ENCODE data around the gene COG6. TPM values are rescaled to one million over a fixed set of nuclear protein-coding genes. Genes with fewer than 3 reads are reported as not detected.

Gene COG6
- total RNA-seq, 1 donor from 2014 or later = 67.0 TPM

DNA sequence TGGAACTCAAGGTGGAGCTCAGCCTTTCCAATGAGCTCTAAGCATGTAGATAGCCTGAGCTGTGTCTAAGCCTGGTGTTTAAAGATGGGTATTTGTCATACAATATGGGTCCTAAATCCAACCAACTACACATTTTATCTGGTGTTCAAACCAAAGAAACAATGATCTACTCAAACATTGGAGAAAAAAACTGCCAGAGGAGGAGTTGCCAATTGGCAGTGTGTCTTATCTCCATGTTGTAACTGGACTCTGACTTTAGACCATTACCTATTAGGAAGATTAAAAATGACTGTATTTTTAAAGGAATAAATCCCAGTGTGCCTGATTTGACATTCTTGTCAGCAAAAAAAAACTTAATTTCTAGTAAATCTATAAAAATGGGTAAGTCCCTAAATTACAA lies 96.3 kb downstream of the COG6 start:
- no peak overlapping the region for H3K4me2 ChIP-seq (ENCODE audit: low read length)
- no peaks in the 10 kb centered on the region for H4K20me1 ChIP-seq (ENCODE audit: insufficient read depth, low read length)
- H3K9ac ChIP-seq (ENCODE audit: low read length) = no peak overlapping the region
- Mint-ChIP-seq H3K36me3 (ENCODE audit: low read depth, unreplicated experiment) (peaks cover 13% of the 10 kb centered on the region), H3K4me1 (ENCODE audit: low read depth, unreplicated experiment) (no peaks in the 10 kb centered on the region), H3K4me3 (ENCODE audit: unreplicated experiment) (no peak overlapping the region), H3K27ac (ENCODE audit: unreplicated experiment) (no peak overlapping the region), H3K27me3 (ENCODE audit: low read depth, unreplicated experiment) (no peaks in the 10 kb centered on the region), H3K9me3 (ENCODE audit: unreplicated experiment) (no peaks in the 10 kb centered on the region)
- DNase-seq (ENCODE audit: low read depth) = no peak
- H2AFZ ChIP-seq (ENCODE audit: low read depth, low read length) = no peak overlapping the region
- H3K79me2 ChIP-seq (ENCODE audit: insufficient read depth, low read length) = no peaks in the 10 kb centered on the region
- H3K36me3 ChIP-seq (ENCODE audit: insufficient read depth, low read length) = no peaks in the 10 kb centered on the region
- FAIRE-seq = no peak
- H3K9me3 ChIP-seq (ENCODE audit: insufficient read depth, low read depth, low read length) = no peaks in the 10 kb centered on the region
- H3K4me3 ChIP-seq (ENCODE audit: insufficient read depth, low read depth, low read length) = no peak overlapping the region
- H3K27ac ChIP-seq (ENCODE audit: low read depth, low read length) = no peak overlapping the region
- H3K27me3 ChIP-seq (ENCODE audit: insufficient read depth, low read length) = no peaks in the 10 kb centered on the region
- no peaks in the 10 kb centered on the region for H3K4me1 ChIP-seq (ENCODE audit: insufficient read depth, low read length)
- no peak for TF ChIP-seq EZH2 (IDR thresholded peaks at IDR 0.05; ENCODE audit: insufficient read depth, low read length)
- TF ChIP-seq, protein P1, sequence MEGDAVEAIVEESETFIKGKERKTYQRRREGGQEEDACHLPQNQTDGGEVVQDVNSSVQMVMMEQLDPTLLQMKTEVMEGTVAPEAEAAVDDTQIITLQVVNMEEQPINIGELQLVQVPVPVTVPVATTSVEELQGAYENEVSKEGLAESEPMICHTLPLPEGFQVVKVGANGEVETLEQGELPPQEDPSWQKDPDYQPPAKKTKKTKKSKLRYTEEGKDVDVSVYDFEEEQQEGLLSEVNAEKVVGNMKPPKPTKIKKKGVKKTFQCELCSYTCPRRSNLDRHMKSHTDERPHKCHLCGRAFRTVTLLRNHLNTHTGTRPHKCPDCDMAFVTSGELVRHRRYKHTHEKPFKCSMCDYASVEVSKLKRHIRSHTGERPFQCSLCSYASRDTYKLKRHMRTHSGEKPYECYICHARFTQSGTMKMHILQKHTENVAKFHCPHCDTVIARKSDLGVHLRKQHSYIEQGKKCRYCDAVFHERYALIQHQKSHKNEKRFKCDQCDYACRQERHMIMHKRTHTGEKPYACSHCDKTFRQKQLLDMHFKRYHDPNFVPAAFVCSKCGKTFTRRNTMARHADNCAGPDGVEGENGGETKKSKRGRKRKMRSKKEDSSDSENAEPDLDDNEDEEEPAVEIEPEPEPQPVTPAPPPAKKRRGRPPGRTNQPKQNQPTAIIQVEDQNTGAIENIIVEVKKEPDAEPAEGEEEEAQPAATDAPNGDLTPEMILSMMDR (IDR thresholded peaks at IDR 0.05; ENCODE audit: insufficient read depth, low read depth, low read length) = no peak

DNA sequence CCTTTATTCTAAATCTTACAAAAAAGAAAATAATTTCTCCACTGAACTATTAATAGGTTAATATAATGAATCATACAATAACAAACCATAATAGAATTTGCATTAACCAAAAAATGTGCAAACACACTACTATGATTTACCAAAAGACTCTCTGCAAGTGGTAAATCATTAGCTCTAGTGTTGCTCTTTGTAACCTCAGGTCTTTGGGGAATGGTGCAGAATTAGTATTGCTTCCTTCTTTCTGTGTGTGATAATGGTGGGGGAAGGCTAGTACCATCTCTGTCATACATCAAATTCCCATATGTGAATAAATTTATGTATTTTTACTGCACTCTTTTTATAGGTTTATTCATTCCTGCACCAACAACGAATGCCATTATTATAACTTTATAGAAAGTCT lies 105.1 kb downstream of the COG6 start:
- Mint-ChIP-seq H3K36me3 (ENCODE audit: low read depth, unreplicated experiment) (peaks cover 8% of the 10 kb centered on the region), H3K27me3 (ENCODE audit: low read depth, unreplicated experiment) (no peaks in the 10 kb centered on the region), H3K27ac (ENCODE audit: unreplicated experiment) (no peak overlapping the region), H3K4me3 (ENCODE audit: unreplicated experiment) (no peak overlapping the region), H3K4me1 (ENCODE audit: low read depth, unreplicated experiment) (no peaks in the 10 kb centered on the region), H3K9me3 (ENCODE audit: unreplicated experiment) (no peaks in the 10 kb centered on the region)
- Histone ChIP-seq H3K36me3 (ENCODE audit: insufficient read depth, low read length) (no peaks in the 10 kb centered on the region), H3K4me1 (ENCODE audit: insufficient read depth, low read length) (no peaks in the 10 kb centered on the region), H3K4me2 (ENCODE audit: low read length) (no peak overlapping the region), H2AFZ (ENCODE audit: low read depth, low read length) (no peak overlapping the region), H3K79me2 (ENCODE audit: insufficient read depth, low read length) (no peaks in the 10 kb centered on the region), H3K27ac (ENCODE audit: low read depth, low read length) (no peak overlapping the region), H3K9ac (ENCODE audit: low read length) (no peak overlapping the region), H3K27me3 (ENCODE audit: insufficient read depth, low read length) (no peaks in the 10 kb centered on the region), H3K4me3 (ENCODE audit: insufficient read depth, low read depth, low read length) (no peak overlapping the region), H4K20me1 (ENCODE audit: insufficient read depth, low read length) (no peaks in the 10 kb centered on the region), H3K9me3 (ENCODE audit: insufficient read depth, low read depth, low read length) (no peaks in the 10 kb centered on the region)
- TF ChIP-seq, protein P1 (IDR thresholded peaks at IDR 0.05; ENCODE audit: insufficient read depth, low read depth, low read length) = no peak
- no peak for TF ChIP-seq EZH2 (IDR thresholded peaks at IDR 0.05; ENCODE audit: insufficient read depth, low read length)
- no peak for FAIRE-seq
- no peak for DNase-seq (ENCODE audit: low read depth)

DNA sequence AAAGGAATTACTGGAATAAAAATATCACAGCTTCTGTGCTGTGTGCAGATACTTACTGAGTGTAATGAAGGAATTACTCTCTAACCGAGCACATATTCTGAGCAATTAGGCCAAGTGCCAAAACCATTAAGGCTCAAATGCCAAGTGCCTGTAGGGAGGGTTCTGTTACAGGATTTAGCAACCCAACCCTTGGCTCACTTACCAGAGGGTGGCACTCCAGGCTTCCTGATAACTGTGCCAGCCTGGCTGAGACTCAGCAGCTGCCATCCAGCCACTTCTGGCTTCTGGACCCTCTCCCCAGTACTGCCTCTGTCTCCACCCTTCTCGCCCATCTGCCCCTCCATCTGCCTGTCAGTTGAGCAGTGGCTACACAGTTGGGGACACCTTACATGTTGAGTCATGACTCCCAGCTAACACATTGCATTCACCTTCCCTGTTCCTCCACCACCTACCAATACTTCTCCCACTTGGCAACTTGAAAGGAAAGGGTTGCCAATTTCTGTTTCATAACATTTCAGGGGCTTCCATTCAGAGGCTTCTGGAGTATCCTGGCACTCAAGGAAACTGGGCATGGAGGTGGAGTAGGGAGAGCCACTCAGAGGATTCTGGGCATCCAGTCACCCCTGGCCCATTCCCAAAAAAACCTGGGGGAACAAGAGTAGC lies 110.5 kb downstream of the COG6 start:
- H3K79me2 ChIP-seq (ENCODE audit: insufficient read depth, low read length) = no peaks in the 10 kb centered on the region
- Mint-ChIP-seq H3K4me3 (ENCODE audit: unreplicated experiment) (no peak overlapping the region), H3K36me3 (ENCODE audit: low read depth, unreplicated experiment) (peaks cover 3% of the 10 kb centered on the region), H3K27me3 (ENCODE audit: low read depth, unreplicated experiment) (no peaks in the 10 kb centered on the region), H3K27ac (ENCODE audit: unreplicated experiment) (no peak overlapping the region), H3K9me3 (ENCODE audit: unreplicated experiment) (peaks cover 2% of the 10 kb centered on the region), H3K4me1 (ENCODE audit: low read depth, unreplicated experiment) (peaks cover 4% of the 10 kb centered on the region)
- no peaks in the 10 kb centered on the region for H4K20me1 ChIP-seq (ENCODE audit: insufficient read depth, low read length)
- no peak overlapping the region for H3K4me2 ChIP-seq (ENCODE audit: low read length)
- DNase-seq (ENCODE audit: low read depth) (peak; percentile 29), FAIRE-seq (no peak)
- H3K4me1 ChIP-seq (ENCODE audit: insufficient read depth, low read length) = peaks cover 4% of the 10 kb centered on the region
- TF ChIP-seq, protein P1 (IDR thresholded peaks at IDR 0.05; ENCODE audit: insufficient read depth, low read depth, low read length) = no peak
- TF ChIP-seq EZH2 (IDR thresholded peaks at IDR 0.05; ENCODE audit: insufficient read depth, low read length) = no peak
- no peak overlapping the region for H2AFZ ChIP-seq (ENCODE audit: low read depth, low read length)
- no peaks in the 10 kb centered on the region for H3K36me3 ChIP-seq (ENCODE audit: insufficient read depth, low read length)
- no peaks in the 10 kb centered on the region for H3K27me3 ChIP-seq (ENCODE audit: insufficient read depth, low read length)
- no peak overlapping the region for H3K4me3 ChIP-seq (ENCODE audit: insufficient read depth, low read depth, low read length)
- no peaks in the 10 kb centered on the region for H3K9me3 ChIP-seq (ENCODE audit: insufficient read depth, low read depth, low read length)
- H3K27ac ChIP-seq (ENCODE audit: low read depth, low read length) = no peak overlapping the region
- no peak overlapping the region for H3K9ac ChIP-seq (ENCODE audit: low read length)

Measured in astrocyte (in vitro differentiated cells and primary cell).